GM10266 (cell line): Measurements from ENCODE around the gene HMGB2.

Source experiments
- DNase-seq: peaks from one replicate; pipeline ENCODE4 v3.0.0; 2012; ENCODE audit errors: extremely low spot score
- CTCF ChIP-seq: IDR thresholded peaks from 2 replicates; pipeline ENCODE4 v1.5.1; 2012; ENCODE audit warnings: mild to moderate bottlenecking, low read depth; ENCODE audit not compliant: control insufficient read depth, insufficient read depth; ENCODE audit errors: missing control alignments

The HMGB2 gene

GRCh38 chr4:173337463-173337862 lies 3.3 kb upstream of the HMGB2 start:
- DNase-seq = no peak
- TF ChIP-seq CTCF = no peak

GRCh38 chr4:173334891-173335752 lies 964 bp upstream of the HMGB2 start:
- no peak for TF ChIP-seq CTCF
- DNase-seq = peak; percentile 73

DNA sequence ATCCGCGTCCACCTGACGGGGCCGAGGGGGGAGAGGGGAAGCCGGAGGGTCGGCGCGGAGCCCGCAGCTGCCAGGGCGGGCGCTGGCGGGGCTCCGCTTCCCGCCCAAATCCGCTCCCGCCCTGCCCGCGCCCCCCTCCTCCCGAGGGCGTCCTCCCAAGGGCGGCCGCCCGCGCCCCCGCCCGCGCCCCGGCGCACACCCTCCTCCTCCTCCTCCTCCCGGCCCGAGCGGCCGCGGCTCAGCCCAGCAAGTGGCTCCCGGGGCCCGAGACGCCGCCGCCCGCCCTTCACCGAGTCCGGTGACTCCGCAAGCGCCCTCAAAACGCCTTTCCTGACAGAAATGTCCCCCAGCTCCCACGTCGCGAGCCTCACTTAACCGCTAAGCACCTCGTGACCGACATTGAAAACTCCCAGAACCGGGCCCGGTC lies 487 bp downstream of the HMGB2 start:
- DNase-seq = peak; percentile 32
- TF ChIP-seq CTCF = no peak

DNA sequence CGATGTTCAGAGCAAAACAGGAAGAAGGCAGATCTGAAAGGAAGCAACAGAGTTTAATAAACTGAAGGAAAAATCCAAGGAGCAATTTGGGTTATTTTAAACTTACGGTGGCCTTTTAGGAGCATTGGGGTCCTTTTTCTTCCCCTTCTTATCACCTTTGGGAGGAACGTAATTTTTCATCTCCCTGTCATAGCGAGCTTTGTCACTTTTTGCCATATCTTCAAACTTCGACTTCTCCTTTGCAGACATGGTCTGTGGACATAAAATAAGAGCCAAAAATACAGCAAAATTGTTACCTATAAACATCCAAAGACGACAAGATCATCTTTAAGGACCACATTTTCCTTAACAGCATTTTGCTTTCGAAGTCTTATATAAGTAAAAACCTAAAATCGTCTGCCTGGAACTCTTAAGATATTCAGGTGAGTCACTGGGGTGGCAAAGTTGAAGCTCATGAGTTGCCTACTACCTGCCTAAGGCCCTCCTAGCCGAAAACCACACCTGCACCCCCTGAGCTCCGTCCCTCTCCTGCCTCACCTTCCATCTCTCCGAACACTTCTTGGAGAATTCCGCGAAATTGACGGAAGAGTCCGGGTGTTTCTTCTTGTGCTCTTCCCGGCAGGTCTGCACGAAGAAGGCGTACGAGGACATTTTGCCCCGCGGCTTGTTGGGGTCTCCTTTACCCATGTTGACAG lies 1.0 kb downstream of the HMGB2 start:
- no peak for TF ChIP-seq CTCF
- peak; percentile 12 for DNase-seq

DNA sequence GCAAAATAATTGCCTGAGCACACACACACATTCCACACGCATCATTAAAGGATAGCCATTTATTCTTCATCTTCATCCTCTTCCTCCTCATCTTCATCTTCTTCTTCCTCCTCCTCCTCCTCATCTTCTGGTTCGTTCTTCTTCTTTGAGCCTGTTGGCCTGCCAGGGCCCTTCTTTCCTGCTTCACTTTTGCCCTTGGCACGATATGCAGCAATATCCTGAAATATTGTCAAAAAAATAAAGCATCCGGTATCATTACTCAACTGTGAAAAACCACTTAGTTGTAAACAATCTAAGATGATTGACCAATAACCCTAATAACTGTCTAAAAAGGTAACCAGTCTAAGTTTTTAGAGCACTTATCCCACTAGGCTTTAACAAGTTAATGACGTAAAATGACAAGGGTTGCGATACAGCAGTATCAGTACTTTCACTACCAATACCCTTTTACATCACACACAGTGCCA lies 2.1 kb downstream of the HMGB2 start:
- peak; percentile 17 for DNase-seq
- TF ChIP-seq CTCF = no peak

GRCh38 chr4:173330590-173330989 lies 3.6 kb downstream of the HMGB2 start:
- DNase-seq = no peak

More at GRCh38 chr4:173330590-173330989, 3.6 kb downstream of the HMGB2 start:
- no peak for TF ChIP-seq CTCF
